K562 (cell line): ENCODE measurements around the gene TCEA3. TPM values are rescaled to one million over a fixed set of nuclear protein-coding genes. Genes with fewer than 3 reads are reported as not detected.

Experiments
- ESRRB ChIP-seq: fragments of 250-450 bp; sonication (Bioruptor Pico); IDR thresholded peaks from 2 replicates; pipeline ENCODE4 v1.5.0; 2020; ENCODE audit warnings: mild to moderate bottlenecking, moderate library complexity, borderline replicate concordance
- HCFC1 ChIP-seq: IDR thresholded peaks from 2 replicates; pipeline ENCODE4 v1.6.1; 2012; ENCODE audit warnings: low read depth, low read length, improper control_type of control experiment
- MGA ChIP-seq: fragments of 450-650 bp; IDR thresholded peaks from 2 replicates; pipeline ENCODE4 v1.6.1; 2016; ENCODE audit warnings: mild to moderate bottlenecking, moderate library complexity
- RREB1 ChIP-seq: fragments of 250-450 bp; sonication (Bioruptor Pico); IDR thresholded peaks from 2 replicates; pipeline ENCODE4 v1.4.0; 2020
- SMARCA5 ChIP-seq: fragments of 450-650 bp; IDR thresholded peaks from 2 replicates; pipeline ENCODE4 v1.6.1; 2016
- TAF1 ChIP-seq: IDR thresholded peaks from 2 replicates; pipeline ENCODE4 v1.6.1; 2011; ENCODE audit warnings: mild to moderate bottlenecking, low read length, moderate library complexity; ENCODE audit not compliant: insufficient read depth, control insufficient read depth, severe bottlenecking; ENCODE audit errors: extremely low read depth
- ZBTB17 ChIP-seq: fragments of 450-650 bp; formaldehyde crosslinking; IDR thresholded peaks from 2 replicates; pipeline ENCODE4 v1.4.0; 2020; ENCODE audit warnings: mild to moderate bottlenecking
- polyA plus RNA-seq, 8 experiments: library from polyadenylated mRNA; depleted of rRNA in 4 of 8; stranded (reverse) in 5 of 8; unstranded in 3 of 8; fragments of >200 nt; fragmentation: Nextera tagmentation in 2 of 8; fragmentation: Illumina TruSeq in 1 of 8; extraction: Ambion mirVana in 2 of 8; extraction: Trizol in 1 of 8; gene quantifications; 2 replicates each; pipeline versions ENCODE4 v1.2.1 to v1.2.3, GENCODE V29; 2011 to 2014; ENCODE audit warnings: inconsistent platforms in 1 of 8, missing spikeins in 1 of 8
- total RNA-seq, 7 experiments: library from RNA; depleted of rRNA in 6 of 7; stranded (reverse); fragments of >200 nt in 6 of 7; fragmentation: Illumina TruSeq in 2 of 7; extraction: Trizol in 2 of 7; gene quantifications; 2 replicates each; pipeline versions ENCODE4 v1.2.1 to v1.2.3, GENCODE V29; 2011 to 2021; ENCODE audit warnings: low replicate concordance in 1 of 7

The TCEA3 gene
- total and polyA plus RNA-seq, 9 of the 15 experiments (the other 6 are each of a cell fraction or from before 2014, with no cell fraction given): 0.03 to 0.55 (median 0.36) TPM

GRCh38 chr1:23384312-23385058 is 40.1 kb downstream of the TCEA3 start (continued):
- TF ChIP-seq TAF1 (no peak), HCFC1 (no peak), MGA (no peak), ESRRB (CRISPR knock-in tag) (no peak), RREB1 (CRISPR knock-in tag) (no peak), SMARCA5 (0 out of 2 replicates have a peak, but pooled peaks have one; percentile 76), ZBTB17 (CRISPR knock-in tag) (no peak)
